Measurements from ENCODE around the gene NAPA. TPM values are rescaled to one million over a fixed set of nuclear protein-coding genes. Genes with fewer than 3 reads are reported as not detected.

NAPA gene
- total RNA-seq: 87.8 and 114 TPM in 2 replicates

DNA sequence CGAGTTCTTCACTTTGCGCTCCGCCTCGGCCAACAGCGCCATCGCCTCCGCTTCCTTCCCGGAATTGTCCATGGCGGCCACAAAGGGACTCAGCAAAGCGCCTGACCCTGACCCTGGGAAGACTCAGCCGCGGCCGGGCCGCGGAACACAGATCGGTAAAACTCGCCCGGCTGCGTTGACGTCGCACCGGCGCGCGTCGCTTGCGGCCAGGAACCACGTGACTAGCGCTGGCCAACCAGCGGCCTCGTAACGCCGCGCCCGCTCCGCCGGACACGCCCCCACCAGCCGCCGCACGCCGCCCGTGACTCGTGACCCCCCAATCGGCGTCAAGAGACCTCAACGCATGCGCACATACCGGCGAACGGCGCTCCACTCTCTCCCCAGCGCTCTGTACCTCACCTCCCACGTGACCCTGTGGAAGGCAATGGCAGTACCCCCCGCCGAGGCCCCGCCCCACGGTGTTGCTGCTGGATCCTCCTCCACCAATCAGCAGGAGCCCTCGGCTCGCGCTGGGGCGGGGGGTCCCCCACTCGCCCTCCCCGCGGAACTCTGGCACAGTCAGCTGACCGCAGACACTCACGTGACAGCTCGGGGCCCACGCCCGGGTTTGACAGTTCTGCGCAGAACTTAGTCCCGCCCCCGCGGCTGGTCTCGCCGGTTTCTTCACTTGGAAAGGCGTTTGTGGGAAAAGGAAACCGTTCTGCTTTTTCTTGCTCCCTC, at the start of gene NAPA:
NAPA (minus strand) TSS at position 195 of the 720 bp plus-strand sequence; CDS start at position 72, 123 bp downstream.

GRCh38 chr19:47483800-47484690, 30.8 kb downstream of the NAPA start, which contains the start of gene KPTN:
KPTN (minus strand) TSS chr19:47484219; CDS start chr19:47484160, 59 bp downstream.

DNA sequence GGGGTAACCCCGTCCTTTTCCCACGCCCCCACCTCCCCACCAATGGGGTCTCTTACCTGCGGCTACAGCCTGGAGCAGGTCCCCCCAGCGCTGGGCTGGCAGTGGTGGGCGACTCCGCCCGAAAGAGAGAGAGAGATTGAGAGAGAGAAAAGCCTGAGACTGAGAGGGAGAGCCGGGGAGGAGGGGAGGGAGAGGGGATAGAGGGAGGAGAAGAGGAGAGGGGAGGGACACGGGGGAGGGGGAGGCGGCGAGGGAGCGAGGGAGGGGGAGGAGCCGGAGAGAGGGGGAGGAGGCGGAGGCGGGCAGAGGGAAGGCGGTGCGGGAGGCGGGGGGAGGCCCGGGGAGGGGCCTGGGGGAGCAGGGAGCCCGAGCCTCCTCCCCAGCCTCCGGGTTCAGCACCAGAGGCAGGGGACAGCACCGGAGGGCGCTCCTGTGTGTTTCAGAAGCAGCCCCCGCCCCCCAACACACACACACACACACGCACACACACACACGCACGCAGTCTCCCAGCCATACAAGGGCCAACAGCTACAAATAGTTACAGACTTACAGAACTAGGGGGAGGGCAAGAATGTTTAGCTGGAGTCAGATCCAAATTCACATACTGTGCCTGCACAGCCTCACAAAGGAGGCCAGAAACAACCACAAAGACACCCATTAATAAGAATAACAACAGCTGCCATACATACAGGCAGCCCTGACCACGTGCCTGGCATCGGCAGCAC, 43.0 kb downstream of the NAPA start, which contains the start of gene SLC8A2:
SLC8A2 (minus strand) TSS at position 161 of the 725 bp plus-strand sequence. CDS start 5,490 bp downstream, outside the sequence.

Other genes with a start within 250 kb of the NAPA start
- gene INAFM1, start 240.2 kb downstream of the NAPA start, total RNA-seq: 5.8 and 7.9 TPM in 2 replicates
- gene C5AR1, start 205.2 kb downstream of the NAPA start, total RNA-seq: under 0.01 TPM in 1 of 2 replicates, not detected in the other
- gene C5AR2, start 182.9 kb downstream of the NAPA start, total RNA-seq: under 0.01 and 2.3 TPM in 2 replicates
- gene DHX34, start 165.7 kb downstream of the NAPA start, total RNA-seq: 7.5 and 9.3 TPM in 2 replicates
- gene MEIS3, start 95.5 kb downstream of the NAPA start, total RNA-seq: 51.2 and 56.1 TPM in 2 replicates
- gene SLC8A2, start 43.2 kb downstream of the NAPA start, total RNA-seq: 1.3 TPM in 1 of 2 replicates, not detected in the other
- 2.1 and 11.1 TPM in 2 replicates for gene KPTN, start 30.8 kb downstream of the NAPA start, total RNA-seq
- 0.23 TPM in 1 of 2 replicates, not detected in the other for gene ZNF541, start 58.1 kb upstream of the NAPA start, total RNA-seq
- 2.7 and 4.9 TPM in 2 replicates for gene BICRA, start 94.1 kb upstream of the NAPA start, total RNA-seq
- 244 and 274 TPM in 2 replicates for gene EHD2, start 198.4 kb upstream of the NAPA start, total RNA-seq
- gene NOP53, start 230.5 kb upstream of the NAPA start, total RNA-seq: 253 and 299 TPM in 2 replicates

Measured in pericardium fibroblast (primary cell).